SK-N-SH treated with all-trans-retinoic acid at 6 μM for 48 hours (cell line): ENCODE measurements around the gene TEX29.

Source experiments
- ATAC-seq: fragments of 200-7000 bp; cut with Tn5 transposase; 3 replicates; pipeline ENCODE4 v1.9.1; 2020; ENCODE audit warnings: mild to moderate bottlenecking, moderate library complexity
- BACH2 ChIP-seq: fragments of 250-450 bp; sonication (Bioruptor Pico); IDR thresholded peaks from 2 replicates; pipeline ENCODE4 v1.9.0; 2021; ENCODE audit warnings: mild to moderate bottlenecking, borderline replicate concordance
- CSDC2 ChIP-seq: fragments of 250-450 bp; sonication (Bioruptor Pico); IDR thresholded peaks from 2 replicates; pipeline ENCODE4 v1.5.0; 2020; ENCODE audit warnings: mild to moderate bottlenecking, moderate library complexity
- ESRRG ChIP-seq: fragments of 250-450 bp; sonication (Bioruptor Pico); IDR thresholded peaks from 2 replicates; pipeline ENCODE4 v1.6.1; 2021; ENCODE audit warnings: mild to moderate bottlenecking
- ISL1 ChIP-seq: fragments of 250-450 bp; sonication (Bioruptor Pico); IDR thresholded peaks from 2 replicates; pipeline ENCODE4 v2.1.2; 2022; ENCODE audit warnings: mild to moderate bottlenecking, moderate library complexity
- OSR1 ChIP-seq: fragments of 250-450 bp; sonication (Bioruptor Pico); IDR thresholded peaks from 2 replicates; pipeline ENCODE4 v1.8.0; 2022; ENCODE audit warnings: moderate library complexity, mild to moderate bottlenecking, inconsistent platforms
- PATZ1 ChIP-seq: fragments of 250-450 bp; sonication (Bioruptor Pico); IDR thresholded peaks from 2 replicates; pipeline ENCODE4 v1.8.0; 2020; ENCODE audit warnings: mild to moderate bottlenecking, moderate library complexity, borderline replicate concordance
- PPARA ChIP-seq: fragments of 250-450 bp; sonication (Bioruptor Pico); IDR thresholded peaks from 2 replicates; pipeline ENCODE4 v1.5.0; 2020; ENCODE audit warnings: mild to moderate bottlenecking, borderline replicate concordance
- RARB ChIP-seq: fragments of 250-450 bp; sonication (Bioruptor Pico); IDR thresholded peaks from 2 replicates; pipeline ENCODE4 v1.8.0; 2021; ENCODE audit warnings: mild to moderate bottlenecking, moderate library complexity
- SNAI2 ChIP-seq: fragments of 250-450 bp; sonication (Bioruptor Pico); IDR thresholded peaks from 2 replicates; pipeline ENCODE4 v1.5.0; 2020; ENCODE audit warnings: mild to moderate bottlenecking, moderate library complexity
- TCF4 ChIP-seq: fragments of 250-450 bp; sonication (Bioruptor Pico); IDR thresholded peaks from 2 replicates; pipeline ENCODE4 v1.8.0; 2021; ENCODE audit warnings: mild to moderate bottlenecking, moderate library complexity, borderline replicate concordance
- TOX ChIP-seq: fragments of 250-450 bp; sonication (Bioruptor Pico); IDR thresholded peaks from 2 replicates; pipeline ENCODE4 v1.8.0; 2021; ENCODE audit warnings: mild to moderate bottlenecking, moderate library complexity, borderline replicate concordance
- TSHZ2 ChIP-seq: fragments of 250-450 bp; sonication (Bioruptor Pico); IDR thresholded peaks from 2 replicates; pipeline ENCODE4 v1.5.0; 2020; ENCODE audit warnings: mild to moderate bottlenecking, moderate library complexity
- ZC3H10 ChIP-seq: fragments of 250-450 bp; sonication (Bioruptor Pico); IDR thresholded peaks from 2 replicates; pipeline ENCODE4 v1.5.1; 2021; ENCODE audit warnings: mild to moderate bottlenecking, moderate library complexity
- ZFP3 ChIP-seq: fragments of 250-450 bp; sonication (Bioruptor Pico); IDR thresholded peaks from 2 replicates; pipeline ENCODE4 v1.5.0; 2020; ENCODE audit warnings: mild to moderate bottlenecking, moderate library complexity
- ZFP30 ChIP-seq: fragments of 450-650 bp; formaldehyde crosslinking; IDR thresholded peaks from 2 replicates; pipeline ENCODE4 v1.5.0; 2022; ENCODE audit warnings: mild to moderate bottlenecking, moderate library complexity
- ZNF565 ChIP-seq: fragments of 450-650 bp; formaldehyde crosslinking; conservative IDR thresholded peaks from 2 replicates; pipeline ENCODE4 v1.5.0; 2020; ENCODE audit warnings: low read depth, mild to moderate bottlenecking, moderate library complexity
- ZNF70 ChIP-seq: fragments of 450-650 bp; formaldehyde crosslinking; IDR thresholded peaks from 2 replicates; pipeline ENCODE4 v1.5.0; 2020; ENCODE audit warnings: mild to moderate bottlenecking, moderate library complexity
- ZNF8 ChIP-seq: fragments of 450-650 bp; formaldehyde crosslinking; IDR thresholded peaks from 2 replicates; pipeline ENCODE4 v1.5.0; 2020; ENCODE audit warnings: mild to moderate bottlenecking, moderate library complexity
- TF ChIP-seq, protein P1 (sequence below): fragments of 250-450 bp; sonication (Bioruptor Pico); IDR thresholded peaks from 2 replicates; pipeline ENCODE4 v1.8.0; 2021; ENCODE audit warnings: low read depth, mild to moderate bottlenecking, moderate library complexity, borderline replicate concordance
- TF ChIP-seq, protein P2 (sequence below): fragments of 250-450 bp; sonication (Bioruptor Pico); IDR thresholded peaks from 2 replicates; pipeline ENCODE4 v1.5.1; 2020; ENCODE audit warnings: low read depth, mild to moderate bottlenecking, moderate library complexity

The TEX29 gene

GRCh38 chr13:111295886-111296285 lies 24.6 kb upstream of the TEX29 start:
- TF ChIP-seq ZNF8 (no peak), PPARA (CRISPR knock-in tag) (no peak), TCF4 (CRISPR knock-in tag) (no peak), BACH2 (CRISPR knock-in tag) (no peak)
- no peak for ATAC-seq

DNA sequence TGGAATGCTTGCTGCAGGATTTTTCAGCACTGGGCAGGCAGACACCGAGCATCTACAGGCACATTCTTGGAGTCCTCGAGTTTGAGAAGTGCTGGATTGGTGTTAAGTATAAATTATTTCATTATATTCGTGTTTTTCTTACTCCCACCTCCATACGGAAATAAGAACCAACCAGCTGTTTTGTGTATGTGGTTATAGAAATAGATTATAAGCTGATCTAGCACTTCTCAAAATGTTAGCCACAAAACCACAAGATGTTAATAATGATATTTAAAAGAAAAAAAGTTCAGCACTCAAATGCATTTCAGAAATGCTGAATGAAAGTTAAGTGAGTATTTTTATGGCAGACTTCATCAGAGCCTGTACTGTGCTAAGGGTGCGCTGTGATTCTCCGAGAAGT lies 24.0 kb upstream of the TEX29 start:
- no peak for ATAC-seq
- TF ChIP-seq ESRRG (CRISPR knock-in tag), result no peak
- TF ChIP-seq ZNF70 (CRISPR knock-in tag), result no peak
- no peak for TF ChIP-seq TSHZ2
- no peak for TF ChIP-seq TCF4 (CRISPR knock-in tag)
- TF ChIP-seq OSR1 (CRISPR knock-in tag), result no peak
- TF ChIP-seq ZNF565 (CRISPR knock-in tag), result no peak
- TF ChIP-seq CSDC2 (CRISPR knock-in tag), result no peak
- no peak for TF ChIP-seq BACH2 (CRISPR knock-in tag)
- TF ChIP-seq, protein P1, sequence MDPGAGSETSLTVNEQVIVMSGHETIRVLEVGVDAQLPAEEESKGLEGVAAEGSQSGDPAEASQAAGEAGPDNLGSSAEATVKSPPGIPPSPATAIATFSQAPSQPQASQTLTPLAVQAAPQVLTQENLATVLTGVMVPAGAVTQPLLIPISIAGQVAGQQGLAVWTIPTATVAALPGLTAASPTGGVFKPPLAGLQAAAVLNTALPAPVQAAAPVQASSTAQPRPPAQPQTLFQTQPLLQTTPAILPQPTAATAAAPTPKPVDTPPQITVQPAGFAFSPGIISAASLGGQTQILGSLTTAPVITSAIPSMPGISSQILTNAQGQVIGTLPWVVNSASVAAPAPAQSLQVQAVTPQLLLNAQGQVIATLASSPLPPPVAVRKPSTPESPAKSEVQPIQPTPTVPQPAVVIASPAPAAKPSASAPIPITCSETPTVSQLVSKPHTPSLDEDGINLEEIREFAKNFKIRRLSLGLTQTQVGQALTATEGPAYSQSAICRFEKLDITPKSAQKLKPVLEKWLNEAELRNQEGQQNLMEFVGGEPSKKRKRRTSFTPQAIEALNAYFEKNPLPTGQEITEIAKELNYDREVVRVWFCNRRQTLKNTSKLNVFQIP, result no peak
- TF ChIP-seq ZNF8, result no peak
- no peak for TF ChIP-seq ISL1
- TF ChIP-seq ZFP3 (CRISPR knock-in tag), result no peak
- TF ChIP-seq PPARA (CRISPR knock-in tag), result no peak
- TF ChIP-seq, protein P2, sequence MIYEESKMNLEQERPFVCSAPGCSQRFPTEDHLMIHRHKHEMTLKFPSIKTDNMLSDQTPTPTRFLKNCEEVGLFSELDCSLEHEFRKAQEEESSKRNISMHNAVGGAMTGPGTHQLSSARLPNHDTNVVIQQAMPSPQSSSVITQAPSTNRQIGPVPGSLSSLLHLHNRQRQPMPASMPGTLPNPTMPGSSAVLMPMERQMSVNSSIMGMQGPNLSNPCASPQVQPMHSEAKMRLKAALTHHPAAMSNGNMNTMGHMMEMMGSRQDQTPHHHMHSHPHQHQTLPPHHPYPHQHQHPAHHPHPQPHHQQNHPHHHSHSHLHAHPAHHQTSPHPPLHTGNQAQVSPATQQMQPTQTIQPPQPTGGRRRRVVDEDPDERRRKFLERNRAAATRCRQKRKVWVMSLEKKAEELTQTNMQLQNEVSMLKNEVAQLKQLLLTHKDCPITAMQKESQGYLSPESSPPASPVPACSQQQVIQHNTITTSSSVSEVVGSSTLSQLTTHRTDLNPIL (CRISPR knock-in tag), result no peak
- TF ChIP-seq PATZ1 (CRISPR knock-in tag), result no peak
- no peak for TF ChIP-seq RARB (CRISPR knock-in tag)
- TF ChIP-seq SNAI2 (CRISPR knock-in tag), result no peak
- no peak for TF ChIP-seq ZC3H10 (CRISPR knock-in tag)
- TF ChIP-seq ZFP30 (CRISPR knock-in tag), result no peak
- no peak for TF ChIP-seq TOX (CRISPR knock-in tag)

- TF ChIP-seq ISL1, result no peak
- TF ChIP-seq ZNF8, result no peak
- TF ChIP-seq ZC3H10 (CRISPR knock-in tag), result no peak
- no peak for TF ChIP-seq RARB (CRISPR knock-in tag)
- TF ChIP-seq, protein P2 (CRISPR knock-in tag), result no peak
- TF ChIP-seq ZNF70 (CRISPR knock-in tag), result no peak
- no peak for TF ChIP-seq BACH2 (CRISPR knock-in tag)
- no peak for TF ChIP-seq SNAI2 (CRISPR knock-in tag)
- no peak for TF ChIP-seq CSDC2 (CRISPR knock-in tag)
- no peak for TF ChIP-seq ZFP30 (CRISPR knock-in tag)
- TF ChIP-seq, all 23 proteins: peak for 0
- no peak for ATAC-seq
These were observed 22.0 kb upstream of the TEX29 start for GRCh38 chr13:111298214-111298975.
